ENCODE data around the gene C16orf95.

Gene C16orf95

DNA sequence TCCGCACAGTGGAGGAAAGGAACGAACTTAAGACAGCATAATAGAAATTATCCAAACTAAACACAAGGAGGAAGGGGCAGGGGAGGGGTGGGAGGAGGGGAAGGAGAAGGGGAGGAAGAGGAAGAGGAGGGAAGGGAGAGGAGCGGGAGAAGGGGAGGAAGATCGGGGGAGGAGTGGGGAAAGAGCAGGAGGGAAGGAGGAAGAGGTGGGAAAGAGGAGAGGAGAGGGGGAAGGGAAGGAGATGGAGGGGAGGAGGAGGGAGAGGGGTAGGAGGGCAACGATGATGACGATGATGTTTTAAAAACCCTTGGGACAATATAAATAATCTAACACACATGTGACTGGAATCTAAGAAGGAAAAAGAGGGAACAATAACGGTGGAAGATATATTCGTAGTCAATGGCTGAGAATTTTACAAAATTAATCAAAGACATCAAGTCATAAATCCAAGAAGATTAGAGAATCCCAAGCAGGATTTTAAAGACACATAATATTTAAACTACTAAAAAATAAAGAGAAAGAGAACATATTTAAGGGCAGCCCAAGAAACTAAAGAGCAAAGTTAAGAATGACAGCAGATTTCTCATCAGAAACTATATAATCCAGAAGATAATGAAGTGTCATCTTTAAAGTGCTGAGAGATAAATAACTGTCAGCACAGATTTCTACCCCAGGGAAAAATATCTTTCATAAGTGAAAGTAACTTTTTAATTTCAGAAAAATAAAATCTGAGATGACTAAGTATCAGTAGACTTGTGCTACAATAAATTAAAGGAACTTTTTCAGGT, 30.2 kb downstream of the C16orf95 start:
- H3K79me2 ChIP-seq (ENCODE audit: low read length) = no peaks in the 10 kb centered on the region
- H2AFZ ChIP-seq (ENCODE audit: low read depth, low read length) = no peak overlapping the region
- no peaks in the 10 kb centered on the region for H4K20me1 ChIP-seq (ENCODE audit: insufficient read depth, low read length)
- H3K4me3 ChIP-seq (ENCODE audit: low read length) = no peak overlapping the region
- no peak overlapping the region for H3K4me2 ChIP-seq (ENCODE audit: low read length)
- no peaks in the 10 kb centered on the region for H3K27me3 ChIP-seq (ENCODE audit: low read depth, low read length)
- H3K36me3 ChIP-seq (replicated peaks; ENCODE audit: low read depth, low read length) = peaks cover 7% of the 10 kb centered on the region
- no peak for TF ChIP-seq EZH2phosphoT487 (IDR thresholded peaks at IDR 0.05; ENCODE audit: low read depth)
- TF ChIP-seq, protein P1, sequence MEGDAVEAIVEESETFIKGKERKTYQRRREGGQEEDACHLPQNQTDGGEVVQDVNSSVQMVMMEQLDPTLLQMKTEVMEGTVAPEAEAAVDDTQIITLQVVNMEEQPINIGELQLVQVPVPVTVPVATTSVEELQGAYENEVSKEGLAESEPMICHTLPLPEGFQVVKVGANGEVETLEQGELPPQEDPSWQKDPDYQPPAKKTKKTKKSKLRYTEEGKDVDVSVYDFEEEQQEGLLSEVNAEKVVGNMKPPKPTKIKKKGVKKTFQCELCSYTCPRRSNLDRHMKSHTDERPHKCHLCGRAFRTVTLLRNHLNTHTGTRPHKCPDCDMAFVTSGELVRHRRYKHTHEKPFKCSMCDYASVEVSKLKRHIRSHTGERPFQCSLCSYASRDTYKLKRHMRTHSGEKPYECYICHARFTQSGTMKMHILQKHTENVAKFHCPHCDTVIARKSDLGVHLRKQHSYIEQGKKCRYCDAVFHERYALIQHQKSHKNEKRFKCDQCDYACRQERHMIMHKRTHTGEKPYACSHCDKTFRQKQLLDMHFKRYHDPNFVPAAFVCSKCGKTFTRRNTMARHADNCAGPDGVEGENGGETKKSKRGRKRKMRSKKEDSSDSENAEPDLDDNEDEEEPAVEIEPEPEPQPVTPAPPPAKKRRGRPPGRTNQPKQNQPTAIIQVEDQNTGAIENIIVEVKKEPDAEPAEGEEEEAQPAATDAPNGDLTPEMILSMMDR (IDR thresholded peaks at IDR 0.05; ENCODE audit: low read depth, low read length) = no peak
- no peak overlapping the region for H3K9ac ChIP-seq (ENCODE audit: low read length)
- H3K27ac ChIP-seq (ENCODE audit: low read length) = no peak overlapping the region
- H3K4me1 ChIP-seq (ENCODE audit: low read length) = no peaks in the 10 kb centered on the region
- no peaks in the 10 kb centered on the region for H3K9me3 ChIP-seq (ENCODE audit: insufficient read depth, low read length)

DNA sequence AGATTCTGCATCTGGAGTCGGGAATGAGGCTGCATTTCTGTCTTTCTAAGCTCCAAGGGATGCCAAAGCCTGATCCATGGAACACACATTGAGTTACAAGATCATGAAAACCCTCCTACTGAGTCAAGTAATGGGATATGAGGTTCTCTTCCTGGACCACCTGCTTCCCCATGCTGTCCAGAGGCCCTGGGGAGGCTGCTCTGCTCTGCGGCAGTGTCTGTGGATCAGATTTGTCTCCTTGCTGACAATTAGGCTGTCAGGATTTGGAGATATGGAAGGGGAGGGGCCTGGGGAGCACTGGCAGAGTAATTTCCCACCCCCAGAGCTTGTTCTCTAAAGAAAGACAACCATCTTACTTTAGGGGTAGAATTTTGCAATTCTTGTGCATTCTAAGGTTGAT, 33.0 kb downstream of the C16orf95 start:
- Histone ChIP-seq H3K79me2 (ENCODE audit: low read length) (no peaks in the 10 kb centered on the region), H3K9me3 (ENCODE audit: insufficient read depth, low read length) (no peaks in the 10 kb centered on the region), H3K36me3 (replicated peaks; ENCODE audit: low read depth, low read length) (peaks cover 3% of the 10 kb centered on the region), H3K4me3 (ENCODE audit: low read length) (no peak overlapping the region), H3K9ac (ENCODE audit: low read length) (no peak overlapping the region), H3K27me3 (ENCODE audit: low read depth, low read length) (no peaks in the 10 kb centered on the region), H4K20me1 (ENCODE audit: insufficient read depth, low read length) (no peaks in the 10 kb centered on the region), H3K27ac (ENCODE audit: low read length) (no peak overlapping the region), H3K4me1 (ENCODE audit: low read length) (no peaks in the 10 kb centered on the region), H2AFZ (ENCODE audit: low read depth, low read length) (no peak overlapping the region), H3K4me2 (ENCODE audit: low read length) (no peak overlapping the region)
- TF ChIP-seq, protein P1 (IDR thresholded peaks at IDR 0.05; ENCODE audit: low read depth, low read length) = no peak
- TF ChIP-seq EZH2phosphoT487 (IDR thresholded peaks at IDR 0.05; ENCODE audit: low read depth) = no peak

DNA sequence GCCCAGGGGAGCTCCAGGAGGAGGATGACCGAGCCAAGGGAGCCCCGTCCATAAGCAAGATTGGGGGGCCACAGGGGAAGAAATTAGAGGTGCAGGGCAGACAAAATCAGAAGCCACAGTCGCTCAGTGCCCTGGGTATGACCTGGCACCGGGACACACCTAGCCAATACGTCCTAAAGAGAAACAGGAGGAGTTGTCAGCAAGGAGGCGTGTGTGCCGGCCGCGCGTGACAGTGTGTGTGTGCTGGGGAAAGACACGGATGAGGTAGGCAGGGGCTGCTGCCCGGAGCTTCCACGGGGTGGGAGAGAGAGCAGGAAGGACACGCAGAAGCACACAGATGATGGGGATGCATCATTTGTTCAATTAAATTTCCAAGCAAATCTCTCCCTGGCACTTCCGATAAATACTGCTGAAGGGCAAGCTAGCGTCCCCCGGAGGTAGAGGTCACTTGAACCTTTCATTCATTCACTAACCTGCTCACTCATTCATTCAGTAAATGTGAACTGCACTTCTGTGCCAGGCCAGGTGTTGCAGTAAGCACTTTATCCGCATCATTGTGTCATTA, 38.0 kb downstream of the C16orf95 start:
- no peak overlapping the region for H3K27ac ChIP-seq (ENCODE audit: low read length)
- no peak overlapping the region for H3K4me3 ChIP-seq (ENCODE audit: low read length)
- no peaks in the 10 kb centered on the region for H3K27me3 ChIP-seq (ENCODE audit: low read depth, low read length)
- TF ChIP-seq, protein P1 (IDR thresholded peaks at IDR 0.05; ENCODE audit: low read depth, low read length) = no peak
- TF ChIP-seq EZH2phosphoT487 (IDR thresholded peaks at IDR 0.05; ENCODE audit: low read depth) = no peak
- H3K36me3 ChIP-seq (replicated peaks; ENCODE audit: low read depth, low read length) = no peaks in the 10 kb centered on the region
- H3K9ac ChIP-seq (ENCODE audit: low read length) = no peak overlapping the region
- H3K9me3 ChIP-seq (ENCODE audit: insufficient read depth, low read length) = no peaks in the 10 kb centered on the region
- H3K79me2 ChIP-seq (ENCODE audit: low read length) = no peaks in the 10 kb centered on the region
- H4K20me1 ChIP-seq (ENCODE audit: insufficient read depth, low read length) = no peaks in the 10 kb centered on the region
- H2AFZ ChIP-seq (ENCODE audit: low read depth, low read length) = no peak overlapping the region
- no peaks in the 10 kb centered on the region for H3K4me1 ChIP-seq (ENCODE audit: low read length)
- no peak overlapping the region for H3K4me2 ChIP-seq (ENCODE audit: low read length)

DNA sequence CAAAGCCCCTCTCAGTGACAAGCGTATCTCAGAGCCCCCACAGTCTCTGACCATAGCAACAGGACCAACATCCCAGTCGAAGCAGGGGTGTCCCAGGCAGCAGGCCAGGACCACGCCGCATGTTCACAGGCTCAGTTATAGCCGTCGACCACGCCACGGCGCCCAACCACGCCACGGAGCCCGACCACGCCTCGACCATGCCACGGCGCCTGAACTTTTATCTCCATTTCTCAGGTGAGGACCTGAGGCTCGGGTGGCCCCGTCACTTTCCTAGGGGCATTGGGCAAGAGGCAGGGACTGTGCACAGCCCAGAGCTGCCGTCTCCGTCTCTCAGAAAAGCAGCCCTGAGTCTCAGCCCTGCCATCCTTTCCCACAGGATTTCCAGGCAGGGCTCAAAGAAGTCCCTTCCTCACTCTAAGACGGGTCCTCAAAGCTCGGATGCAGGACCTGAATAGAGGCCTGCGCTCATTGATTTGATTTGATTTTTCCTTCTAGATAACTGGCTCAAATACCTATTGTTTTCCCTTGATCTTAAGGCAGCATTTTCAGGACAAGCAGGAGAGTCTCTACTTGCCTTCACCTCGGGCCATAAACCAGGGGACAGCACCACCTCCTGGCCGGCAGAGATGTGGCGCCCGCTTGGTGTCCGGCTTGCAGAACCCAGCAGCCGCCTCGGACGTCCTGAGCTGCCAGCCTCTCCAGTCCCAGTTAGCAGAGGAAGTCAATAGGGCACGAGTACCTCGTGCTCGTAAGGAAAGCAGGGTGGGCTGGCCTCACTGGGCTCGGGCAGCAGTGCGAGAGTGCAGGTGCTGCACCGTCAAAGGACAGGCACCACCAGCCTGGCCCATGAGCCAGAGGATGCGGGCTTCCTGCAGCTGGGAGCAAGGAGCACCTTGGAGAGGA, 38.8 kb downstream of the C16orf95 start:
- Histone ChIP-seq H3K9ac (ENCODE audit: low read length) (no peak overlapping the region), H4K20me1 (ENCODE audit: insufficient read depth, low read length) (no peaks in the 10 kb centered on the region), H3K4me2 (ENCODE audit: low read length) (no peak overlapping the region), H2AFZ (ENCODE audit: low read depth, low read length) (no peak overlapping the region), H3K27ac (ENCODE audit: low read length) (no peak overlapping the region), H3K9me3 (ENCODE audit: insufficient read depth, low read length) (no peaks in the 10 kb centered on the region), H3K79me2 (ENCODE audit: low read length) (no peaks in the 10 kb centered on the region), H3K27me3 (ENCODE audit: low read depth, low read length) (no peaks in the 10 kb centered on the region), H3K36me3 (replicated peaks; ENCODE audit: low read depth, low read length) (no peaks in the 10 kb centered on the region), H3K4me1 (ENCODE audit: low read length) (no peaks in the 10 kb centered on the region), H3K4me3 (ENCODE audit: low read length) (no peak overlapping the region)
- TF ChIP-seq, protein P1 (IDR thresholded peaks at IDR 0.05; ENCODE audit: low read depth, low read length) = peak; percentile 74
- TF ChIP-seq EZH2phosphoT487 (IDR thresholded peaks at IDR 0.05; ENCODE audit: low read depth) = no peak

Measured in OCI-LY3 (cell line).